K562 (cell line): ENCODE data around the gene ANKRD23. TPM values are rescaled to one million over a fixed set of nuclear protein-coding genes. Genes with fewer than 3 reads are reported as not detected.

ENCODE experiments used
- ATF1 ChIP-seq, 2 experiments: fragments of 450-650 bp in 1 of 2; IDR thresholded peaks; 2 replicates each; pipeline ENCODE4 v1.6.1; 2016; ENCODE audit warnings: missing compliant biosample characterization in 1 of 2, missing genetic modification characterization in 1 of 2
- CAMTA2 ChIP-seq: fragments of 250-450 bp; sonication (Bioruptor Pico); conservative IDR thresholded peaks from 2 replicates; pipeline ENCODE4 v1.5.1; 2022
- CREM ChIP-seq: IDR thresholded peaks from 2 replicates; pipeline ENCODE4 v1.6.1; 2014; ENCODE audit warnings: antibody characterized with exemption, low read depth
- FOS ChIP-seq: IDR thresholded peaks from 3 replicates; pipeline ENCODE4 v1.6.1; 2011; ENCODE audit not compliant: insufficient read length; ENCODE audit errors: extremely low read depth
- KLF1 ChIP-seq: fragments of 450-650 bp; IDR thresholded peaks from 2 replicates; pipeline ENCODE4 v1.6.1; 2016; ENCODE audit warnings: missing genetic modification characterization, missing compliant biosample characterization
- MTF1 ChIP-seq: fragments of 250-450 bp; sonication (Bioruptor Pico); IDR thresholded peaks from 2 replicates; pipeline ENCODE4 v1.9.0; 2021; ENCODE audit warnings: moderate library complexity, mild to moderate bottlenecking, inconsistent platforms, borderline replicate concordance
- NR2C2 ChIP-seq, 2 experiments: fragments of 200-800 bp in 1 of 2; sonication (Bioruptor generic) in 1 of 2; sonication (generic) in 1 of 2; formaldehyde crosslinking in 1 of 2; IDR thresholded peaks; 2 replicates each; pipeline versions ENCODE4 v1.6.1 to v1.8.0; 2016 to 2022; ENCODE audit warnings: mild to moderate bottlenecking in 1 of 2, missing compliant biosample characterization in 1 of 2, missing genetic modification characterization in 1 of 2, missing genetic modification reagents in 1 of 2
- RBM34 ChIP-seq: fragments of 200-400 bp; formaldehyde crosslinking; IDR thresholded peaks from 2 replicates; pipeline ENCODE4 v1.6.1; 2018; ENCODE audit warnings: low read length, borderline replicate concordance; ENCODE audit not compliant: insufficient read depth
- TBL1XR1 ChIP-seq, 2 experiments: IDR thresholded peaks; 2 replicates each; pipeline ENCODE4 v1.6.1; 2012; ENCODE audit warnings: improper control_type of control experiment in 2 of 2, low read length in 2 of 2, mild to moderate bottlenecking in 1 of 2
- ZNF143 ChIP-seq: sonication (generic); formaldehyde crosslinking; IDR thresholded peaks from 2 replicates; pipeline ENCODE4 v1.9.0; 2022; ENCODE audit warnings: mild to moderate bottlenecking, missing genetic modification reagents
- ZNF445 ChIP-seq: fragments of 250-450 bp; sonication (Bioruptor Pico); IDR thresholded peaks from 2 replicates; pipeline ENCODE4 v1.4.0; 2020; ENCODE audit warnings: low read depth, mild to moderate bottlenecking, moderate library complexity
- ZNF57 ChIP-seq: fragments of 450-650 bp; formaldehyde crosslinking; IDR thresholded peaks from 2 replicates; pipeline ENCODE4 v1.4.0; 2020; ENCODE audit warnings: mild to moderate bottlenecking, moderate library complexity
- polyA plus RNA-seq, 8 experiments: library from polyadenylated mRNA; depleted of rRNA in 4 of 8; stranded (reverse) in 5 of 8; unstranded in 3 of 8; fragments of >200 nt; fragmentation: Nextera tagmentation in 2 of 8; fragmentation: Illumina TruSeq in 1 of 8; extraction: Ambion mirVana in 2 of 8; extraction: Trizol in 1 of 8; gene quantifications; 2 replicates each; pipeline versions ENCODE4 v1.2.1 to v1.2.3, GENCODE V29; 2011 to 2014; ENCODE audit warnings: inconsistent platforms in 1 of 8, missing spikeins in 1 of 8
- total RNA-seq, 7 experiments: library from RNA; depleted of rRNA in 6 of 7; stranded (reverse); fragments of >200 nt in 6 of 7; fragmentation: Illumina TruSeq in 2 of 7; extraction: Trizol in 2 of 7; gene quantifications; 2 replicates each; pipeline versions ENCODE4 v1.2.1 to v1.2.3, GENCODE V29; 2011 to 2021; ENCODE audit warnings: low replicate concordance in 1 of 7
- TF ChIP-seq, protein P1 (sequence below): sonication (generic); formaldehyde crosslinking; IDR thresholded peaks from 2 replicates; pipeline ENCODE4 v1.8.0; 2022; ENCODE audit warnings: mild to moderate bottlenecking, missing genetic modification reagents
- TF ChIP-seq, protein P2 (sequence below), 2 experiments: fragments of 450-650 bp; conservative IDR thresholded peaks; 2 replicates each; pipeline ENCODE4 v1.6.1; 2017; ENCODE audit warnings: mild to moderate bottlenecking in 2 of 2, moderate library complexity in 2 of 2
- TF ChIP-seq, protein P3 (sequence below): sonication (generic); formaldehyde crosslinking; IDR thresholded peaks from 2 replicates; pipeline ENCODE4 v1.8.0; 2022; ENCODE audit warnings: mild to moderate bottlenecking, missing genetic modification reagents
- TF ChIP-seq, protein P4 (sequence below): sonication (generic); formaldehyde crosslinking; IDR thresholded peaks from 2 replicates; pipeline ENCODE4 v1.8.1; 2022; ENCODE audit warnings: missing genetic modification reagents

ANKRD23 gene
- total and polyA plus RNA-seq, 9 of the 15 experiments (the other 6 are each of a cell fraction or from before 2014, with no cell fraction given): 0.32 to 4.8 (median 2.8) TPM

DNA sequence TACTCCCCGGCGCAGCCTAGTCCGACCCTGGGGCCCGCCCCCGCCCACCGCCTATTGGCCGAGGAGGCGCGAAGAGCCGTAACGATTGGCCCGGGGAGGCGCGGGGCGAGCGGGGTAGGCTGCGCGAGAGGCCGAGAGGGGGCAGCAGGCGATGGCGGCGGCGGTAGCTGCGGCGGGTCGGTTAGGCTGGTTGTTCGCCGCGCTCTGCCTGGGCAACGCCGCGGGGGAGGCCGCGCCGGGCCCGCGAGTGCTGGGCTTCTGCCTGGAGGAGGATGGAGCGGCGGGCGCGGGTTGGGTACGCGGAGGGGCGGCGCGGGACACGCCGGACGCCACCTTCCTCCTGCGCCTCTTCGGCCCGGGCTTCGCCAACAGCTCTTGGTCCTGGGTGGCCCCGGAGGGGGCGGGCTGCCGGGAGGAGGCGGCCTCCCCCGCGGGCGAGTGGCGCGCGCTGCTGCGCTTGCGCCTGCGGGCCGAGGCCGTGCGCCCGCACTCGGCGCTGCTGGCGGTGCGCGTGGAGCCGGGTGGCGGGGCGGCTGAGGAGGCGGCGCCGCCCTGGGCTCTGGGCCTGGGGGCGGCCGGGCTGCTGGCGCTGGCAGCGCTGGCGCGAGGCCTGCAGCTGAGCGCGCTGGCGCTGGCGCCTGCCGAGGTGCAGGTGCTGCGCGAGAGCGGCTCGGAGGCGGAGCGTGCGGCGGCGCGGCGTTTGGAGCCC, 27.5 kb downstream of the ANKRD23 start, which contains the start of gene CNNM3 (continued):
- TF ChIP-seq, protein P1, sequence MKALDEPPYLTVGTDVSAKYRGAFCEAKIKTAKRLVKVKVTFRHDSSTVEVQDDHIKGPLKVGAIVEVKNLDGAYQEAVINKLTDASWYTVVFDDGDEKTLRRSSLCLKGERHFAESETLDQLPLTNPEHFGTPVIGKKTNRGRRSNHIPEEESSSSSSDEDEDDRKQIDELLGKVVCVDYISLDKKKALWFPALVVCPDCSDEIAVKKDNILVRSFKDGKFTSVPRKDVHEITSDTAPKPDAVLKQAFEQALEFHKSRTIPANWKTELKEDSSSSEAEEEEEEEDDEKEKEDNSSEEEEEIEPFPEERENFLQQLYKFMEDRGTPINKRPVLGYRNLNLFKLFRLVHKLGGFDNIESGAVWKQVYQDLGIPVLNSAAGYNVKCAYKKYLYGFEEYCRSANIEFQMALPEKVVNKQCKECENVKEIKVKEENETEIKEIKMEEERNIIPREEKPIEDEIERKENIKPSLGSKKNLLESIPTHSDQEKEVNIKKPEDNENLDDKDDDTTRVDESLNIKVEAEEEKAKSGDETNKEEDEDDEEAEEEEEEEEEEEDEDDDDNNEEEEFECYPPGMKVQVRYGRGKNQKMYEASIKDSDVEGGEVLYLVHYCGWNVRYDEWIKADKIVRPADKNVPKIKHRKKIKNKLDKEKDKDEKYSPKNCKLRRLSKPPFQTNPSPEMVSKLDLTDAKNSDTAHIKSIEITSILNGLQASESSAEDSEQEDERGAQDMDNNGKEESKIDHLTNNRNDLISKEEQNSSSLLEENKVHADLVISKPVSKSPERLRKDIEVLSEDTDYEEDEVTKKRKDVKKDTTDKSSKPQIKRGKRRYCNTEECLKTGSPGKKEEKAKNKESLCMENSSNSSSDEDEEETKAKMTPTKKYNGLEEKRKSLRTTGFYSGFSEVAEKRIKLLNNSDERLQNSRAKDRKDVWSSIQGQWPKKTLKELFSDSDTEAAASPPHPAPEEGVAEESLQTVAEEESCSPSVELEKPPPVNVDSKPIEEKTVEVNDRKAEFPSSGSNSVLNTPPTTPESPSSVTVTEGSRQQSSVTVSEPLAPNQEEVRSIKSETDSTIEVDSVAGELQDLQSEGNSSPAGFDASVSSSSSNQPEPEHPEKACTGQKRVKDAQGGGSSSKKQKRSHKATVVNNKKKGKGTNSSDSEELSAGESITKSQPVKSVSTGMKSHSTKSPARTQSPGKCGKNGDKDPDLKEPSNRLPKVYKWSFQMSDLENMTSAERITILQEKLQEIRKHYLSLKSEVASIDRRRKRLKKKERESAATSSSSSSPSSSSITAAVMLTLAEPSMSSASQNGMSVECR: peak; percentile 70; the same call in 1 of the 2 replicates
- no peak for TF ChIP-seq TBL1XR1 (IDR thresholded peaks at IDR 0.05; ENCODE audit: low read length in 2 of 2)
- TF ChIP-seq, protein P2, sequence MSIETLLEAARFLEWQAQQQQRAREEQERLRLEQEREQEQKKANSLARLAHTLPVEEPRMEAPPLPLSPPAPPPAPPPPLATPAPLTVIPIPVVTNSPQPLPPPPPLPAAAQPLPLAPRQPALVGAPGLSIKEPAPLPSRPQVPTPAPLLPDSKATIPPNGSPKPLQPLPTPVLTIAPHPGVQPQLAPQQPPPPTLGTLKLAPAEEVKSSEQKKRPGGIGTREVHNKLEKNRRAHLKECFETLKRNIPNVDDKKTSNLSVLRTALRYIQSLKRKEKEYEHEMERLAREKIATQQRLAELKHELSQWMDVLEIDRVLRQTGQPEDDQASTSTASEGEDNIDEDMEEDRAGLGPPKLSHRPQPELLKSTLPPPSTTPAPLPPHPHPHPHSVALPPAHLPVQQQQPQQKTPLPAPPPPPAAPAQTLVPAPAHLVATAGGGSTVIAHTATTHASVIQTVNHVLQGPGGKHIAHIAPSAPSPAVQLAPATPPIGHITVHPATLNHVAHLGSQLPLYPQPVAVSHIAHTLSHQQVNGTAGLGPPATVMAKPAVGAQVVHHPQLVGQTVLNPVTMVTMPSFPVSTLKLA (conservative IDR thresholded peaks at IDR 0.05): peak in 1 of 2 experiments; percentile 75; a peak in 3 of 4 replicates
- TF ChIP-seq RBM34: 0 out of 2 replicates have a peak, but pooled peaks have one; percentile 76
- TF ChIP-seq, protein P3, sequence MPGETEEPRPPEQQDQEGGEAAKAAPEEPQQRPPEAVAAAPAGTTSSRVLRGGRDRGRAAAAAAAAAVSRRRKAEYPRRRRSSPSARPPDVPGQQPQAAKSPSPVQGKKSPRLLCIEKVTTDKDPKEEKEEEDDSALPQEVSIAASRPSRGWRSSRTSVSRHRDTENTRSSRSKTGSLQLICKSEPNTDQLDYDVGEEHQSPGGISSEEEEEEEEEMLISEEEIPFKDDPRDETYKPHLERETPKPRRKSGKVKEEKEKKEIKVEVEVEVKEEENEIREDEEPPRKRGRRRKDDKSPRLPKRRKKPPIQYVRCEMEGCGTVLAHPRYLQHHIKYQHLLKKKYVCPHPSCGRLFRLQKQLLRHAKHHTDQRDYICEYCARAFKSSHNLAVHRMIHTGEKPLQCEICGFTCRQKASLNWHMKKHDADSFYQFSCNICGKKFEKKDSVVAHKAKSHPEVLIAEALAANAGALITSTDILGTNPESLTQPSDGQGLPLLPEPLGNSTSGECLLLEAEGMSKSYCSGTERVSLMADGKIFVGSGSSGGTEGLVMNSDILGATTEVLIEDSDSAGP: no peak
- TF ChIP-seq CREM: peak; percentile 55
- peak; percentile 28; the same call in 1 of the 2 replicates for TF ChIP-seq KLF1 (tag)
- peak; percentile 85 for TF ChIP-seq FOS
- TF ChIP-seq, protein P4, sequence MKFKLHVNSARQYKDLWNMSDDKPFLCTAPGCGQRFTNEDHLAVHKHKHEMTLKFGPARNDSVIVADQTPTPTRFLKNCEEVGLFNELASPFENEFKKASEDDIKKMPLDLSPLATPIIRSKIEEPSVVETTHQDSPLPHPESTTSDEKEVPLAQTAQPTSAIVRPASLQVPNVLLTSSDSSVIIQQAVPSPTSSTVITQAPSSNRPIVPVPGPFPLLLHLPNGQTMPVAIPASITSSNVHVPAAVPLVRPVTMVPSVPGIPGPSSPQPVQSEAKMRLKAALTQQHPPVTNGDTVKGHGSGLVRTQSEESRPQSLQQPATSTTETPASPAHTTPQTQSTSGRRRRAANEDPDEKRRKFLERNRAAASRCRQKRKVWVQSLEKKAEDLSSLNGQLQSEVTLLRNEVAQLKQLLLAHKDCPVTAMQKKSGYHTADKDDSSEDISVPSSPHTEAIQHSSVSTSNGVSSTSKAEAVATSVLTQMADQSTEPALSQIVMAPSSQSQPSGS (CRISPR knock-in tag): no peak
- TF ChIP-seq ZNF57 (CRISPR knock-in tag): no peak
- no peak for TF ChIP-seq NR2C2 (CRISPR knock-in tag; IDR thresholded peaks at IDR 0.05)
- TF ChIP-seq NR2C2 (tag; IDR thresholded peaks at IDR 0.05): peak; percentile 6
- TF ChIP-seq ATF1 (CRISPR knock-in tag; IDR thresholded peaks at IDR 0.05): no peak
- peak; percentile 66 for TF ChIP-seq ATF1 (tag; IDR thresholded peaks at IDR 0.05)
- no peak for TF ChIP-seq ZNF445 (CRISPR knock-in tag)
- TF ChIP-seq MTF1: no peak
- TF ChIP-seq CAMTA2 (CRISPR knock-in tag): 0 out of 2 replicates have a peak, but pooled peaks have one; percentile 48
- no peak for TF ChIP-seq ZNF143 (CRISPR knock-in tag)
